ENCODE results near the gene APMAP.
A peak's percentile ranks its signal among the peaks of the same experiment; 100 is the strongest.

APMAP gene, protein sequence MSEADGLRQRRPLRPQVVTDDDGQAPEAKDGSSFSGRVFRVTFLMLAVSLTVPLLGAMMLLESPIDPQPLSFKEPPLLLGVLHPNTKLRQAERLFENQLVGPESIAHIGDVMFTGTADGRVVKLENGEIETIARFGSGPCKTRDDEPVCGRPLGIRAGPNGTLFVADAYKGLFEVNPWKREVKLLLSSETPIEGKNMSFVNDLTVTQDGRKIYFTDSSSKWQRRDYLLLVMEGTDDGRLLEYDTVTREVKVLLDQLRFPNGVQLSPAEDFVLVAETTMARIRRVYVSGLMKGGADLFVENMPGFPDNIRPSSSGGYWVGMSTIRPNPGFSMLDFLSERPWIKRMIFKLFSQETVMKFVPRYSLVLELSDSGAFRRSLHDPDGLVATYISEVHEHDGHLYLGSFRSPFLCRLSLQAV

DNA sequence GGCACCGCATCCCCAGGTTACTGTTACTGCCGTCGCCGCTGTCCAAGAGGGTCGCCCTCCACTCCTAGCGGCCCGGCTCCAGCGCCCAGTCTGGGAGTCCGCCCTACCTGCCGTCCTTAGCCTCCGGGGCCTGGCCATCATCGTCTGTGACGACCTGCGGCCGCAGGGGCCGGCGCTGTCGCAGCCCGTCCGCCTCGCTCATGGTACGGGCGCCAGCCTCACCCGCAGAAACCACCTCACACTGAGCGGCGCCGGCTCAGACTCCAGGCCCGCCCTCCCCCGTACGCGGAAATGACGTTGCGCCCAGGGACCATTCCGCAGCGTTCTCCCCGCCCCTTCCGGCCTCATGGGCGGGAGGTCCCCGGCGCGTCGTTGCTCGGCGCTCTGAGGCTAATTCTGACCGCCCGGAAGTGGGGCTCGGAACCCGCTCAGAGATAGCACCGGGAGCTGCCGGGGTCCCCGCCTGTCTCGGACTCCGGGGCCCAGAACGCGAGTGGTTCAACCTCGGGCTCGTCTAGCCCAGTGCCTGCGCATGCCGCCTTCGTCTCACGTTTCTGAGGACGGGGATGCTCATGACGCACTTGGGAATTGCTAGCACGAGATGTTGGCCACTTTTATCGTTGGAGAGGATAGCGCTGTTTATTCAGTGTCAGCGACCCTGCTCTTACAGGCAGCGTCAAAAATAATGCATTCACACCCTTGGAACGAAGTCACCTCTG lies at the start of gene APMAP:
TSS of gene APMAP (minus strand) at position 265 of the 719 bp plus-strand sequence. CDS start at position 202, 63 bp downstream.
- peak; percentile 90 to 96 for DNase-seq

DNA sequence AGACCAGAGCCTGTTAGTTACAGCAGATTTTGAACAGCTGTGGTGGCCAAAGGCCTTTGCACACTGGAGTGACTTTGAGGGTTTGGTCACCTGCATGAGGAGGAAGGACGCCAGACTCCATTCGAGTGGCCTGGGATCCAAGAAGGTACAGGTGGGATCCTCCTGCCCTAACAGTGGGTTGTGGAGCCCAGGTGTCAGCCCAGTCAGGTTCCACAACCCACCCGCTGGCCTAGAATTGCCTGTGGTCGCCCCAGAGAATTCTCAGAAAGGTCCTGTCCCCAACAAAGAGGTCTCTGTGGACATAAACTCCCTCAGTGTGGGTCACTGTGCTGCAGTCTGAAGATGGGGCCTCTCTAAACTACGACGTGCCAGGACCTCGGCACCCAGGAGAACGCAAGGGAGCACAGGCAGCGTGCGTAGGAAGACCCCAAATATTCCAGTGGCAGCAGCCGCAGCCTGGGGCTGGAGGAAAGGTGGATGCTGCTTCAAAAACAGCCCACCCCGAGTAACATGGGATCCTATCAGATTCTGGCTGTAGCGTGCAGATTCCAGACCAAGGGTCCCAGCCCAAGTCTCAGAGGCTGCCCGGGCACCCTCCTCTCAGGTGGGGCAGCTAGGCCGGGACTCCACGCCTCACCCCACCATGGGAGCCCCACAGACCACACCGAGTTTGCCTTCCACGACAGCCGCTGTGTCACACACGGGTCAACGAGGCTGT lies 49.4 kb upstream of the APMAP start:
- no peak for DNase-seq

DNA sequence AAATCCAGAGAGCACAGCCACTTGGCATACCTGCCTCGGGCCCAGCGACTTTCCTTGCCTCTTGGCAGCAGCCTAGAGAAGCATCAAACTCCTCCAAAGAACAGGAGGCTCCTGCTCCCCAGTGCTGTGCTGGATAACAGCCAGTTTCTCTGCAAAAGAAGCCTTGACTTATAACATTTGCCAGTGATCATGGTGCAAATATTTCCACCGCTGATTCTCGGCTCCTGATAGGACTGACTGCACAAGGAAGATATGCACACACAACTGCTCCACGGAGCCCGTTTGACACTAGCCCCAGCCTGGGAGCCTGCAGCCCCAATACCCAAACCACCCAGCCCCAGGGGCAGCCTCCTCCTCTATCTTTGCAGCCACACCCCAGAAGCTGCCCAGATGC lies 47.9 kb upstream of the APMAP start:
- no peak for DNase-seq

DNA sequence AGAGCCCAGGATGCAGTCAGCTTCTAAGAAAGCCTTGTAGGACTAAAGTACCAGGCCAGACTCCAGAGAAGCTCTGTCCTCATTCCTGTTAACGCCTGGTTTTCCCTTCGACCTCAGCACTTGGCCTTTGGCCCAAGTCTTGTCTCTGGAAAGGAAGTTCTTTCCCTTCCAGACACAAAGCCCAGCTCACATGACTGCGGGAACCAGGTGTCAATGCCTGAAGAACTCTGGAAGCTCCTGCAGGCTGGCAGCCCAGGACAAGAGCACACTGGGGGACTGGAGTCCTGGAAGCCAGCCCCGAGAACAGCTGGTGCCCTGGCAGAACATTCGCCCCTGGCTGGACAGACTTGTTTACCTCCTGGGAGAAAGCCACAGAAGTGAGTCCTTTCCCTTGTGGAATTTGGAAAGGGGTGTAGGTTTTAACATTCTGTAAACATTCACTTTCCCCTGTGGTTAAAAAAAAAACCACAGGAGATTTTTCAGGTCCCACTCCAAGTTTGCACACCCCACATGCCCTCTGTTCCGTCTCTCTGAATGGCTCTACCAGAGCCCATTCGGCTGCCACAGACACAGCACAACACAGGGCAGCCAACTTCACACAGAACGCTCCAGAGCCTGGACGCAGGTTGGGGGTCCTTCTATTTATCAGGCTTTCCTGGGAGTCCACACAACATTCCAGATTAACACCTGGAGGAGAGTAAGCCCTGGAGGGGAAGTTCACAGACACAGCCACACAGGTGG lies 47.3 kb upstream of the APMAP start:
- DNase-seq: no peak

DNA sequence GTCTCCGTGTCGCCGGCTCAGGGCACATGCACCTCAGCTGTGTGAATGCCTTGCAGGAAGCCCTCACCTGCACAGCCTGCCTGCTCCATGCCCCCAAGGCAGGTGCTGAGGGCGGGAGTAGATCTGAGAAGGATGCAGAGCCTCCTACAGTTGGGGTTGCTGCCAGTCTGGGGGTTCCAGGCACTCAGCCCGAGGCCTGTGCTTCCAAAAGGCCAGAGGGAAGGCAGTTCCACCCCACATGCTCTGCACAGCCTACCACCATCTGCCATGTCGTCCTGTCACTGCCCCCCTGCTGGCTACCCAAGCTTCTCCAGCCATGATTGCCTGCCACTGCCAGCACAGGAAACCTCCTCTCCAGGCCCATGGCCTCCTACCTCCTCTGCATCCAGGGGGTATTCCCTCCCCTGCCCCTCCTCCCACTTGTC lies 46.1 kb upstream of the APMAP start:
- DNase-seq: no peak

DNA sequence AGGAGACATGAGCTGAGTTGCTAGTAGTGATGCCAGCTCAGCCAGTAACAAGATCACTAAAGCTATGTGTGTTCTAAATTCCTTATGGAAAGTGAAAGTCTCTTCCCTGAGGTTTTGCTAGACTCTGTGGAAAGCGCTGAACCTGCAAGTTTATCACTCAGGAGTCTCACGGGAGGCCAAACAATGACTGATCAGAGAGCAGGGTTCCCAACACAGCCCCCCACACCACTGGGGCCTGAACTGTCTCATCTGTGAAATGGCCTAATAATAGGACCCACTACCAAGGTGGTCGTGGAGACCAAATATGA lies 45.5 kb upstream of the APMAP start:
- DNase-seq: no peak

DNA sequence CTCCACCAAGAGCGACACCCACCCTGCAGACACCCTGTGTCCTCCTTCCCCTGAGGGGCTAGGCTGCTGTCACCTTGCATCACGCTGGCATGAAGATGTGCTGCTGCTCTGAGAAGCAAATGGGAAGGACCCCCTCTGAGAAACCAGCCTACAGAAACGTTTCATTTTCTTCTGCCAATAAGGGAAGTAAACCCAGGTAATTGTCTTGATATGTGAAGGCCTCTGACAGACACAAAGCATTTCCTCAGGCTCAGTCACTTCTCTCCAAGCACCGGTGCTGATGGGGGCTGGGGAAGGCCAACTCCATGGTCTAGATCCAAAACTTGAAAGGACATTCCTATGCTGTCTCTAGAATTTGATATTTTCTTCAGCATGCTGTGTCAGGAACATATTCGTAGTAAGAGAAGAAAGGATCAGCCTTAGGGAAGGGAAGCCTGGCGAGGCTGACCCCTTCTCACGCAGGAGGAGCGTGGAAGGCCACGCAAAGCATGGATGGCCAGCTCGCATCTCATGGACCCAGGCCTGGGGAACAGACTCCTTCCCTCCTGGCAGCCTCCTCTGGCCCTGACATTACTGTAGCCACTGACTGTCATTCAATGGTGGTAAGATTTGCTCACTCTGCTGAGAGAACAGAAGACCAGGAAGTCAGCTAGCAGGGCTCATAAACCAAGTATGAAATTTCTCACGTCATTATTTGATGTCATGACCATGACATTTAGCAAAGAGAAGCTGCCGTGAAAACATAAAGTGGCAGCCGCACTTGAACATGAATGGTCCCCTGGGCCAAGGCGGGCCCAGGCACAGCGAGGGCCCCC lies 44.9 kb upstream of the APMAP start:
- DNase-seq: no peak

DNA sequence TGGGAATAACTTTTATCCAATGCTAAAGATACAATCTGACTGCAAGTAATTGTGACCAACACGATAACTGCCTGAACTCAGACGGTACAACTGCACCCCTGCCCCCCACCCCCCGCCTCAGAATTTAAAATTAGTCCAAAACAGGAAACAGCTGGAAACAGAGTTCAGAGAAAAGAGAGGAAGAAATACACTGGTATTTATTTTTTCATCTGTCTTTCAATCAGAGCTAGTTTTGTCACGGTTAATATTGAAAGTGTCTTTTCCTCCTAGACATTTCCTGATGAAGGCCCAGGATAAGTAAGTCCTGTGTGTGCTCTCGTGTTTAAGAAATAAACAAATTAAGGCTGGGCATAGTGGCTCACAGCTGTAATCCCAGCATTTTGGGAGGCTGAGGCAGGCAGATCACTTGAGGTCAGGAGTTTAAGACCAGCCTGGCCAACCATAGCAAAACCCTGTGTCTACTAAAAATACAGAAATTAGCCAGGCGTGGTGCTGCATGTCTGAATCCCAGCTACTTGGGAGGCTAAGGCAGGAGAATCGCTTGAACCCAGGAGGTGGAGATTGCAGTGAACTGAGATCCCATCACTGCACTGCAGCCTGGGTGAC lies 43.9 kb upstream of the APMAP start:
- no peak for DNase-seq

DNA sequence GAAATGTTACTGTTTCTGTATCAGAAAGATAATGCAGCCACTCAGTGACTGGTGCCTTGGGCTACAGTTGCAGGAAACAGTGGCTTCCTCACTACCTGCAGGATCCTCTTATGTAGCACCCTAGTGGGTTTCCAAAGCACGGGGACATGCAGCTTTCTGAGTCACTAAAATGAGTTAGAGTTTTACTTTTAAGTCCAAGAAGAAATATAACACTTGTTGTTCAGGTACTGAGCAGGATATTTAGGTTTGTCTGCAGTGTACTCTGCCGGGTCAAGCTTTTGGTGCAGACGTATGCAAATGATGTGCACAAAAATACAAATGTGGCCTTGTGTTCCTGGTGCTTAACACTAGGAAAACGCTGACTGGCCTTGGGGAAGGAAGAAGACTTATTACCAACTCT lies 43.4 kb upstream of the APMAP start:
- no peak for DNase-seq

DNA sequence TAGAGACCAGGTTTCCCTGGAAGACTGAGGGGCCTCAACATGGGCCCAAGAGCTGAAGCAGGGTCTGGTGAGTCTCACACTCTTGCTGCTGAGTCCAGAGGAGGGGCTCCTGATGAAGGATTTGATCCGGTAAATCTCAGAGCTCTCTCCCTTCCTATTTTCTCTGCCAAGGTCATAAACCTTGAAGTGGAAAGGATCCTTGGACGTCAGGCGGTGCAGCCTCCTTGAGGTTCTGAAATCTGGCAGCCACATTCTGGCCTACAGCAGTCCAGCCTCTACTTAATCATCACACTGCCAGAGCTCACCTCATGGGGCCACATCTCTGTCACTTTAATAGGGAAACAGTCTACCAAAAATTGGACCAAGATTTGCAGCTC lies 41.4 kb upstream of the APMAP start:
- DNase-seq: no peak

DNA sequence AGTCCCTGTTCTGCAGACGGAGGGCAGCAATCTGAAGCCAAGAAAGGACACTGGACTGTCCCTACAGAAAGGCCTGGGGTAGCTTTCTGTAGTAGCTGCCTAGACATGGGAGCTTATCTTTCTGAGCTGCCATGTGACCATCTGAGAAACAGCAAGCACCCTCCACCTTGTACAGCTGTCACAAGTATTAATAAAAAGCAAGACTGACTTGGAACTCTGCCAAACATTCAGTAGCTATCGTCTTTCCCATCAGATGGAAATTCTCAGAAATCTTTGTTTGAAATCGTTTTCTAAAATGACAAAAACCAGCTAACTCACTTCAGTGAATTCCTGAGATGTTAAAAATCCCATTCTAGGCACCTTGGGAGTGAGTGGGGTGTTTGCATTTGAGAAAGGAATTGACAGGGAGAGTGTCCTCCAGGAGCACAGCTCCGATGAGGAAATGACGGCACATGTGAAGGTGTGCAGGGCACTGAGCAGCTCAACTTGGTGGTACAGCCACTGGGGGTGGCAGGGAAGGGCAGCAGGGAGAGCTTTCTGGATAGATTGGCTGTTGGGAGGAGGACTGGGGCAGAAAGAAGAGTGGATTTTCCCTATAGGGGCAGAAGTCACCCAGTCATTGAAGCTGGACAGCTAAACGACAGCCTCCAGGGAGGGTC lies 40.8 kb upstream of the APMAP start:
- no peak for DNase-seq

DNA sequence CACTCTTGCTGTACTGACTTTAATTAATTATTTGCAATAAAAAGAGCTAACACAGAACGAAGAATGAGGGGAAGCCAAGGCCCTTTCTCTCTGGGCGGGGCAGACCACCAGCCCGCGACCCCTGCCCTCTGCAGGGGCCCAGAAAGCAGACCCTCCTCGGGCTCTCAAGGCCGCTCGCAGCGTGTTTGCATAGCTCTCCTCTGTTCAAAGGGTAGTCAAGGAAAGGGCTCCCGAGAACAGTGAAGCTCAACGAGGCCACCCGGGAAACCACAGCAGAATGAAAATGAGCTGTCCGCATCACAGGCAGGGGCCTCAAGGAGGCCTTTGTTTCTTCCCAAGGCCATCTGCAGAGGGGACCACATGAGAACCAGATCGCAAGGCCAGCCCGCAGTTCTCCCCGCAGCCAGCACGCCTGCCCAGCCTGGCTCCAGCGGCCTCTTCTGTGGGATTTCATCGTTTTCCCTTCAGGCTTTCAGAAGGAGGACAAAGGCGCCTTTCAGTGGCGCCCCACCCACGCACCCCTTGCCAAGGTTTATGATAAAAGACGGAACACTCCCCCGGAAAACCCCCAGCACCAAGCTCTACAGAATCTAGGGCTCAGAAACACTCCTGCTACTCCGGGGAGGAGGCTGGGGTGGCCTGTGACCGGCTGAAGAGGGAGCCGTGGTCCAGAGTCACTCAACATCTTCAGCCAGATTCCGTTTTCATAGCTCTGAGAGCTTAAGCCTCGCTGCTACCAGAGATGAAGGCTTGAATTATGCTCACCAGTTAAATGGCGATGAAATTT lies 40.1 kb upstream of the APMAP start:
- no peak for DNase-seq

DNA sequence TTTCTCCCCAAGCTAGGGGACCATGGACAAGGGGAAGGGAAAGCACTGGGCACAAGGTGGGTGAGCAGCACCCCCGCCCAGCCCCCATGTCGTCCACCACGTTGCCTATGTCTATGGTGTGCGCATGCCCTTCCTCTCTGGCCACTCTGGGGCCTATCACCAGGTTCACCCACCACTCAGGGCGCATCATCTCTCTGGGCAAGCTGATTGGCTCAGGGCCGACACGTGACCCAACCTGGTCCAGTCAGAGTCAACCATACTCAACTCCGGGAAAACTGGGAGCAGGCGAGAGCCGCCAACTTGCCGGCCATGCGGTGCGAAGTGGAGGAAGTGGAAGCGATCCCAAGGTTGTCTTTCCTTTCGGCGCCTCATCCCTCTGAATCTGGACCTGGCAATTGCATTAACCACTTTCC lies 39.5 kb upstream of the APMAP start:
- no peak for DNase-seq

DNA sequence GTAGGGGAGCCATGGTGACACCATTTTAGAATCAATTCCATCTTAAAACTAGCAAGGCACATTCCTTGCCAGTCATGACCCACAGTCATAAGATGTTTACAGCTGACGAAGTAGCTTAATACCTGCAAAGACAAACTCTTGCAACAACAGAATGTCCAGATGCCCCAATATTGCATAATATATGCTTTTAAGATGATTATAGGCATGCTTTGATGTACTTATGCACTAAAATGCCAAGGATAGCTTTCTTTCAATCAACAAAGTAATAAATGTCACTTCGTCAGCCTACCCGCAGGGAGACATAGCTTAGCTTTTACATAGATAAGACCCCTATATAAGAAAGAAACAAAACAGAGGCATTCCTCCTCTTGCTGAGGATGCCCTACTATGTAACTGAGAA lies 38.7 kb upstream of the APMAP start:
- no peak for DNase-seq

DNA sequence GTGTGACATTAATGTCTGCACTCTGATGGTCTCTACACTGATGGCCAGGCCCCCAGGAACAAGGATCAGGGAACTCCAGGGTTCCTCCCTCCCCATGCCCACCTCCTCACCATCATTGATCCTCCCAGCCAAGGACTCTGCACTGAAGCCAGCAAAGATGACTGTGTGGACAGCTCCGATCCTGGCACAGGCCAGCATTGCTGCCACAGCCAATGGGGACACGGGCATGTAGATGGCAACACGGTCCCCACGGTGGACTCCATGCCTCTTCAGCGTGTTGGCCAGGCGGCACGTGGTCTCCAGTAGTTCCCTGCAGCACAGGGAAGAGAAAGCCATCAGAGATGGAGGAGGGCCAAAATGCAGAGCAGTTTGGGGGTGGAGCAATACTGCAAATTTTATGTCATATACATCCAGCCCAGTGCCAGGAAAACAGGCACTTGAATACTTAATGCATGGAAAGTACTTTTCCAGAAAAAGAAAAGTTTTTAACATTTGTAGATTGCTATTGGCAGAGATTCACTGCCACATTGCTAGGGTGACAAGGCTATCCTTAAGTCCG lies 38.2 kb upstream of the APMAP start:
- no peak for DNase-seq

DNA sequence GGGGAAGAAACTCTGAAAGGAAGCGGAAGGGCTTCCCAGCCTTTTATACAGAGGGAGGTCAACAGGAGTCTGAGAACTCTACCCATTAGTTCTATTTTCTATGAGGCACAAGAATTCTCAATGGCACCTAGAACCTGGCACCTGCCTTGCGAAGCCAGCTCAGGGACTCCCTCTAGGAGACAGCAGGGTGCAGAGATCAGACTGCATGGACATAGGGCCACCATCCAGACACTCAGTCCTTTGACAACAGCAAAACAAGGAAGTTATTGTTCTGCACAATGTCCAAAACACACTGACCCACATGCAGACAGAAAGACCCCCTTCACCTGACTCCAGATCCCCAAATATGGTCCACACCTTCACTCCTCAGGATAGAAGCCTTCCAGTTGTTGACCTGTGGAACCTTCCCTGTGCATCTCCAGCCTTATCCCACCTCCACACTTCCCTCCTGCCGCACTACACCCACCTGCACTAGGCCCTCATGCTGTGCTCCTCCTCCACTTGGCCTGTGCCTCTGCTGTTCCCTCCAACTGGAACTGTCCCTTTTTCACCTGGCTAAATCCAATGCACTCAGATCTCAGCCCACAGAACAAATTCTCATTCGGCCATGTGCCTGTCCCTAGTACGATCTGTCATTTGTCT lies 37.6 kb upstream of the APMAP start:
- DNase-seq: no peak

DNA sequence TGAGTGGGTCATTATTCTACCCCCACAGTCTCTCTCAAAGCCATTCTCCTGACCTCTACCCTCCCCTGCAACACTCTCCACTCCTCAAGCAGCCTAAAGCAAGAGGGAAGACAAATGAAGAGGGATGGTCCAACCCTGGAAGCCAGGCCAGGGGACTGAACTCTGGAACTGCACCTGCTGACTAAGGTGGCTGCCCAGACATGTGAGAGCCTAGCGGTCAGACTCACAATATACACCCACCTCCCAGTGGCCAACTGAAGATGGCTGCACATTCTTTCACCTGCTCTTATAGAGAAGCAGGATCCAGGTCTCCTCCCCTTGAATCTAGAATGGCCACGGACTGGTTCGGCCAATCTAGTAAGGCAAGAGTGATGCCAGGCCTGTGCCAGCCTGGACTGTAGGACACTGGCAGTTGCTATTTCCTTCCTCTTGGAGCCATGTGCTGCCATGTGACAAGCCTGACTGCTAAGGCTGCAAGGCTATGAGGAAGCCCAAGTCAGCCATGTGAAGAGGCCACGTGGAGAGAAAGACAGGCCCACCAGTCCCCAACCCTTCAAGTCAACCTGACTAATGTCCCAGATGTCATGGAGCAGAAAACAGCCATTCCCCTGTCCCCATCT lies 33.5 kb upstream of the APMAP start:
- DNase-seq: peak in 1 of 2 donors; percentile 12

DNA sequence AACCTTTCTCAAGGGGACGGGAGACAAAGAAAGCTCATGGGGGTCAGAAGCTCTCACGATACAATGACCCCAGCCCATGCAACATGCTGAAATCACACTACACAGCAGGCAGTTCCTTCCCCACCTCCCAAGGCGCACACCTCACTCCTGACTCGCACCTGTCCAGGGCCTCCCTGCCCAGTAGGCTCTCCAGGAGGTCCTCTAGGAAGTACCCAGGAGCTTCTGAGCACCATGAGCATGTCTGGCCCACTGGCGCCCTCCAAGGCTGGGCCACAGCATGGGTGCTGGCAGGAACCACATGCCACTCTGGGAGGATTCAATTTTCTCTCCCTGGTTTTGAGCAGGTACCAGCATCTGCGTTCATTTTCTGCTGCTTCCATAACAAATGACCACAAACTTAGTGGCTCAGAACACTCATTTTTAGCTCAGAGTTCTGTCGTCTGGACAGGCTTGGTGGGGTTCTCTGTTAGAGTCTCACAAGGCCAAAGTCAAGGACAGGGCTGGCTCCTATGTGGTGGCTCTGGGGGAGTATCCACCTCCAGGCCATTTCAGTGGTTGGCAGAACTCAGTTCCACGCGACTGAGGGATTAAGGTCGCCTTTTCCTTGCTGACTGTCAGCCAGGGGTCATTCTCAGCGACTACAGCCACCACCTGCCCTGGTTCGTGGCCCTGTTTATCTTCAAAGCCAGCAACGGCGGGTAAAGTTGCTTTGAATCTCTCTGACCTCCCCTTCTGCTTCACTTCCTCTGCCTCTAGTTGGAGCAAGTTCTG lies 32.7 kb upstream of the APMAP start:
- DNase-seq: no peak
